ENCODE results near the gene USF1.
"Not testable (repeated sequence)": the region's sequence is repeated elsewhere in the genome, so short reads cannot be mapped to it uniquely, and the experiment has no call there.

USF1 gene

DNA sequence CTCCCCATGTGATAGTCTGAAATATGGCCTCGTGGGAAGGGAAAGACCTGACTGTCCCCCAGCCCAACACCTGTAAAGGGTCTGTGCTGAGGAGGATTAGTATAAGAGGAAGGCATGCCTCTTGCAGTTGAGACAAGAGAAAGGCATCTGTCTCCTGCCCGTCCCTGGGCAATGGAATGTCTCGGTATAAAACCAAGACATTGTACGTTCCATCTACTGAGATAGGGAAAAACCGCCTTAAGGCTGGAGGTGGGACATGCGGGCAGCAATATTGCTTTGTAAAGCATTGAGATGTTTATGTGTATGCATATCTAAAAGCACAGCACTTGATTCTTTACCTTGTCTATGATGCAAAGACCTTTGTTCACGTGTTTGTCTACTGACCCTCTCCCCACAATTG, 28.6 kb downstream of the USF1 start:
- DNase-seq = not testable (repeated sequence)

DNA sequence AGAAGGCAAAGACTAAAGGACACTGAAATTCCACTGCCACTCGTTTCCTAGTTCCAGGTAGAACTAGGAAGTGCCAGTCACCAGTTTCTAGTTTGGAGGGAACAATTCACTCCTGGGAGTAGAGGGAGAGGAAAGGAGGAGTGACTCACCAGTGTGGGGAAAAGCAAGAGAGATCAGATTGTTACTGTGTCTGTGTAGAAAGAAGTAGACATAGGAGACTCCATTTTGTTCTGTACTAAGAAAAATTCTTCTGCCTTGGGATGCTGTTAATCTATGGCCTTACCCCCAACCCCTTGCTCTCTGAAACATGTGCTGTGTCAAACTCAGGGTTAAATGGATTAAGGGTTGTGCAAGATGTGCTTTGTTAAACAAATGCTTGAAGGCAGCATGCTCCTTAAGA, 29.1 kb downstream of the USF1 start:
- not testable (repeated sequence) for DNase-seq

DNA sequence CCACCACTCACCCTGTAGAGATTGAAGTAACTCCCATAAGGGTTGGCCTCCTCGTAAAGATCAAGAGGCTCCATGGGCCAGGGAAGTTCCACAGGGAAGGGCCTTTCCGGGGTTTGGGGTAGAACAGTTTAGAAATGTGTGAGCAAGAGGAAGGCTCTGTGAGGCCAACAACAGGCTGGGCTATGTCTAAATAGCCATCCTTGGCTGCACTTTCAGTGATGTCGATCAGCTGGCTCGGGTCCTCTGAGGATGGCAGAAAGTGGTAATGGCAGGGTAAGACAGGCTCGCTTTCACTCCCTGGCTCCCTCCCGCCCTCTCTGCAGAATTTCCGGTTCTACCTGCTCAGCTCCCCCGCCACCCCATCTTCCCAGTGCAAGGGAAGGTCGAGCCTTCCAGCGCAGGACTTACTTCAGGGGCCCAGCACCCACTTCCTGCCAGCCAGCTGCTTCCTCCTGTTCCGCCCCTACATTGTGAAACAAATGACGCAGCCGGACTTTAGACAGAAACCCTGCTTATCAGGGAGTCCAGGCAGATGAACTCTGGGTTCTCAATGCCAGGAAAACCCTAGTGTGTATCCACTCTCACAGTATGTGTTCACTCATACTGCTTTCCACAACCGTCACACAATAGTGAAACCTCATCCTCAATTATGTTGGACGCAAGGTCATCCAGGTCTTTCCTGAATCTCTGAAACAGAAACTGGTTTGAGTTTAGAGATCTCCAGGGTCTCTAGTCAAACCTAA, 32.1 kb downstream of the USF1 start:
- DNase-seq = peak; percentile 9

DNA sequence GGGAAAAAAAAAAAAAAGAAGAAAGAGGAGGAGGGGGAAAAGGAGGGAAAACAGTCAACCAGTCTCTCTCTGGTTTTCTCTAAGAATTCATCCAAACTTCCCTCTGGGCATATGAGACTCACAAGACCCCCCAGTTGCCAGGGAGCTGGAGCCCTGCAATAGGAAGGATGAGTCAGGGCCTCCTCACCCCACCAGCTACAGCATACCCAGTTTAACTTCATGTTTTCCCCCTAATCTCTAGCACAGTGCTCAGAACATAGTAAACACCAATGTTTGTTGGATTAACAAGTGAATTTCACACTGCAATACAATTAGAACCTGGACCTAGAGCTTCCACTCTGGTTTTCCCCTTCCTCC, 32.7 kb downstream of the USF1 start:
- no peak for DNase-seq

DNA sequence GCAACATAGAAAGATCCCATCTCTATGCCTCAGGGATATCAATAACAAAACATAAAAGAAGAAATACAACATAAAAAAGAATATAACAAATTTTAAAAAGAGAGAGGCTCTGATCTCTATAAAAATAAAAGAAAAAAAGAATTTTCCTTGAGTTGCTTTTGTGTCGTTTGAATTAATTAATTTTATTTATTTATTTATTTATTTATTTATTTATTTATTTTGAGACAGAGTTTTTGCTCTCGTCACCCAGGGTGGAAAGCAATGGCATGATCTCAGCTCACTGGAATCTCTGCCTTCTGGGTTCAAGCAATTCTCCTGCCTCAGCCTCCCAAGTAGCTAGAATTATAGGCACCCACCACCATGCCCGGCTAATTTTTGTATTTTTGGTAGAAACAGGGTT, 33.4 kb downstream of the USF1 start:
- no peak for DNase-seq

DNA sequence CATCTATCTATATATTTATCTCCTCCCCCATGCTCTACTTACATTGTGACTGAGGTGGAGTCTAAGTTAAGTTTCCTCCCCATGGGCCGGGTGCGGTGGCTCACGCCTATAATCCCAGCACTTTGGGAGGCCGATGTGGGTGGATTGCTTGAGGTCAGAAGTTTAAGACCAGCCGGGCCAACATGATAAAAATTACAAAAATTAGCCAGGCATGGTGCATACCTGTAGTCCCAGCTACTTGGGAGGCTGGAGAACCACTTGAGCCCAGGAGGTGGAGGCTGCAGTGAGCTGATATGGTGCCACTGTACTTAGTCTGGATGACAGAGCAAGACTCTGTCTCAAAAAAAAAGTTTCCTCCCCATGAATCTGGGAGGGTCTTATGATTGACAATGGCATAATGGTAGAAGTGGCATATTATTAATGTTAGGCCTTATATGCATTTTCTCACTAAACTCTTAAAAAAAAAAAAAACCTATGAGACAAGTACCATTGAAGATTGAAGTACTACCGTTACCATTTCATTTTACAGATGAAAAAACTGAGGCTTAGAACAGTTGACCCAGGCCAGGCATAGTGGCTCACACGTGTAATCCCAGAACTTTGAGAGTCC, 36.1 kb downstream of the USF1 start:
- no peak for DNase-seq

DNA sequence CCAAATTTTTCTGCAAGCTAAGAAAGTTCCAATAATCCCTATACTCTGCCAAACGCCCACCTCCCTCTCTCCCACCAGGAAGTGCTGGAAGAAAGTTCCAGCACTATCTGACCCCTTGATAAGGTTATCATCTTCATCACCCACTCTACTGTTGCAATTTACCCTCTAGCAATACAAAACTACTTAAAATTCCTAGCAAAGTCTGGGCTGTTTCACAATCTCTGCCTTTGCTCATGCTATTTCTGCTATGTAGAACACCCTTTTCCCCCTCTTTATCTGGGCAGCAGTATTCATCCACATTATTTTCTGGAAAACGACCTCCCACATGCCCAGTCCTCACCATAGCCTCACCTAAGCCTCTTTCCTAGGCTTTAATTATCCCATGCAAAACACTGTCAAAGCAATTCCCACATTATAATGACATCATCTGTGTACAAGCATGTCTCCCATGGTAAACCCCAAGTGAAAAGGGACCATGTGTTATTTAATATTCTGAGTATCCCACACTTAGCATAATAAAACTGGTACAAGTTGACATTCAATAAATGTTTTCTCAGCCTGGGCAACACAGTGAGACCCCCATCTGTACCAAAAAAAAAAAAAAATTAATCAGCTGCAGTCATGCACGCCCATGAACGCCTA, 36.8 kb downstream of the USF1 start:
- DNase-seq = no peak

DNA sequence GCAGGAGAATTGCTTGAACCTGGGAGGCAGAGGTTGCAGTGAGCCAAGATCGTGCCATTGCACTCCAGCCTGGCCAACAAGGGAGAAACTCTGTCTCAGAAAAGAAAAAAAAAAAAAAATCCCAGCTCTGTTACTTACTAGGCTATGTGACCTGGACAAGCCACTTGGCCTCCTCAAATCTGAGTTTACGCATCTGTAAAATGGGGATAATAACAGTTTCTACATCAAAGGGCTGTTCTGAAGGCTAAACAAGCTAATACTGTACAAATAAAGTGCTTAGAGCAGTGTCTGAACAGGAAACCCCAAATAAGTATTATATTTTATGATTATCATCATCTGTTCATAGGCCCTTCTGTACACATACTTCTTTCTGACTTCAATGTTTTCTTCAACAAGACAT, 38.4 kb downstream of the USF1 start:
- DNase-seq = no peak

DNA sequence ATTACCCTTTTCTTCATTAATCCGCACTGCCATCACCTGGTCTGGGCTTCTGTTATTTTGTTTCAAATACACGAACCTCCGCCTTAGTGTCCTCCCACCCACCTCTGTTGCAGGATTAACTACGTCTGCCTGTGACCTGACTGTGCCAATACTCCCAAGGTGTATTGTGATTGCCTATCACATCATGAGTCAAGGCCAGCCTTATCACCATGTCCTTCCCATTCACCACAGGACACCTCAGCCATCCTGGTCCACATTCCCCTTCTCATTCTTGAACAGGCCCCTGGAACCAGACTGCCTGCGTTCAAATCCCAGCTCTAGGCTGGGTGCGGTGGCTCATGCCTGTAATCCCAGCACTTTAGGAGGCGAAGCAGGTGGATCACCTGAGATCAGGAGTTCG, 39.2 kb downstream of the USF1 start:
- no peak for DNase-seq

DNA sequence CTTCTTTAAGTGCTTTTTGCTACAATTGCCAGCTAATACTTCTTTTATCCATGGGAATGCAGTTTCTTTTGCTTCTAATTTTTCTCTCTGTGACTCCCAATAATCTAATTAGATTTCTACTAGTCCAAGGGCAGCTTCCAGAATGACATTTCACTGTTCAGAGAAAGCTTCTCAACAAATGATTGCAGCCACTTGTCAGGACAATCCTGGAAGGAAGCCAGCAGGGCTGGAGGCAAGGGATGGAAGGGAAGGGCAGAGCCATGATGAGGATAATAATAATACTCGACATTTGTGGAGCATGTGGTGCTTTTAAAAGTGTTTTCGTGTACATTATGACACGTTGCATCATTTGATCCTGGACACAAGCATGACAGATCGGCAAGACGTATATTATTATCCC, 44.3 kb downstream of the USF1 start:
- DNase-seq = no peak

DNA sequence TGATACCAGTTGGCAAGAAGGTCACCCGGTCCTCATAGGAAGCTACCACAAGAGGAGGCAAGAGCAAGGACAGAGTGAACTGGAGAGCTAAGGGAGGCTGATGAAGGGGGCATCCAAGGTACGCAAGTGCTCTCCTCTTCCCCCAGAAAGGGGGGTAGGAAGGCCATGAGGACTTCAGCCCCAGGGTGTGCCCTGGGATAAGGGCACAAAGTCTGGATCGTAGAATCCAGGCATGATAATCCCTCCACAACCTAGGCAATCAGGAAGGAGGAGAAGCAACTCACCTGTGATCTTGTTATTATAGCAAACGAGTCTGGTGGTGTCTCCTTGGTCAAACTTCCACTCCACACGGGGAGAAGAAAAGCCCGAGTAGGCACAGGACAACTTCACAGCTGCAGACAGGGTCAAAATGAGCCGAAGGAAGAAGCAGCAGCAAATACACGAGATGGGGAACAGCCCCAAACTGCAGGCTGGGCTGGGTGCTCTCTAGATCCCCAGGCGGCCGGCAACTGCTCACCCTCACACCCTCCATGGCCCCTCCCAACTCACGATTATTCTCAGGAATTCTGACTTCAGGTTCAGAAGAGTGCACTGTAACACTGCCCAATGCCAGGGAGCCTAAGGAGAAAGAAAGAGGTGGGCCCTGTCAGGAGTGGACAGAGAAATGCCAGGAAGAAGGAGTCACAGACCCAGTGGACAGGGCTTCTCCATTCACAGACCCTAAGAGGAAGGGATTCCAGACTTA, 44.9 kb downstream of the USF1 start:
- DNase-seq = no peak

DNA sequence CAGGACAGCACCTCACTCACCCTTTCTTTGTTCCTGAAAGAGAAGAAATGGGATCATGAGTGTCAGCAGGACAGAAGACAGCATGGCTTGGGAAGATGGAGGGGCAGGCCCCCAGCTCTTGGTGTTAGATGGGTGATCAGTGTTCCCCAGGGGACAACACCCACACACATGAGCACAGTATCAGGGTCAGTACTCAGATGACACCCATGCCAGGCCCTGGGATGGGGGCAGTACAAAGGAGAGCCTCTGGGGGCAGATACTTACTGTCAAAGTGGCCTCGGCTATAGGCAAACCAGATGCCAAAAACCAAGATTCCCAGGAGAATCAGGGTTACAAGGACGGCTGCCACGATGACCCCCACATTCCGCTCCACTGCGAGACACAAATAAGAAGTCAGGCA, 46.4 kb downstream of the USF1 start:
- DNase-seq = no peak

DNA sequence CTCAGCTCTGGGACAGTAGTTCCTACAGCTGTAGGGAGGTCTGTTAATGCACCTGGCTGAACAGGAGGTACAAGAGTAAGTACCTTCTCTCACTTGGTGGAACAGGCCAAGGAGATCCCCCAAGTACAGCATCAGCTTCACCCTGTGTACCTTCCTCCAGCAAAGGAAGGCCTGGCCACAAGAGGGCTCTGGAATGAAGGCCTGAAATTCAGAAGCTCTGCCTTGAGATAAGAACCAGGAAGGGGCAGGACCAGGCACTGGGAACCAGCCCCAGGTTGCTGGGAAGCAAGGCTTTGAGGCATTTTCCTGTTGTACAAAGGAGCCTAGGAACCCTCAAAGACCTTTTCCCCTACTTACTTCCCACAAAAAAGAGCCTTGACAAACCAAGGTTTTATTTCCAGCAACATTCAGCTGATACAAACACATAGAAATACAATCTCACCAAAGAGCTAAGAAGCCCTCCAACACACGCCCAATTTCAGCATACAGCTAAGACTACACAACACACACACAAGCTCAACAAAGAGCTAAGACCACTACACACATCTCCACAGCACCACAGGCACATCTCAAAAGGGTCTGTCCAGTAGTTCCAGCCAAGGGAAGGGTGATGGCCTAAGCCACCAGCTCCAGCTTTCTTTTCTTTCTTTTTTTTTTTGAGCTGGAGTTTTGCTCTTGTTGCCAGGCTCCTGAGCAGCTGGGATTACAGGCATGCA, 48.3 kb downstream of the USF1 start:
- no peak for DNase-seq

DNA sequence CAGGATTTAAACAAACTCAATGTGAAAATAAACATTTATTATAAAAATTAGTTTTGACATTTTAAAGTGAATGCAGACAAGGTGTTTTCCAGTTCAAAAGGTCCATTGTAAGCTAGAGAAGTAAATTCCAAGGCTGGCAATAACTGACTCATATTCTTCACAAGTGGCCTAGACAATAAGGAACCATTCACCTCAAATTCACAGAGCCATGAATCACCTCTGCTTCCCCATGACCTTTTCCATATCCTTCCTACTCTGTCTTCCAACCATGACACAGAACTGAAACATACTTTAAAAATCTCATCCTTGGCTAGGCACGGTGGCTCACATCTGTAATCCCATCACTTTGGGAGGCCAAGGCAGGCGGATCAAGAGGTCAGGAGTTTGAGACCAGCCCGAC, 49.6 kb downstream of the USF1 start:
- DNase-seq = no peak

DNA sequence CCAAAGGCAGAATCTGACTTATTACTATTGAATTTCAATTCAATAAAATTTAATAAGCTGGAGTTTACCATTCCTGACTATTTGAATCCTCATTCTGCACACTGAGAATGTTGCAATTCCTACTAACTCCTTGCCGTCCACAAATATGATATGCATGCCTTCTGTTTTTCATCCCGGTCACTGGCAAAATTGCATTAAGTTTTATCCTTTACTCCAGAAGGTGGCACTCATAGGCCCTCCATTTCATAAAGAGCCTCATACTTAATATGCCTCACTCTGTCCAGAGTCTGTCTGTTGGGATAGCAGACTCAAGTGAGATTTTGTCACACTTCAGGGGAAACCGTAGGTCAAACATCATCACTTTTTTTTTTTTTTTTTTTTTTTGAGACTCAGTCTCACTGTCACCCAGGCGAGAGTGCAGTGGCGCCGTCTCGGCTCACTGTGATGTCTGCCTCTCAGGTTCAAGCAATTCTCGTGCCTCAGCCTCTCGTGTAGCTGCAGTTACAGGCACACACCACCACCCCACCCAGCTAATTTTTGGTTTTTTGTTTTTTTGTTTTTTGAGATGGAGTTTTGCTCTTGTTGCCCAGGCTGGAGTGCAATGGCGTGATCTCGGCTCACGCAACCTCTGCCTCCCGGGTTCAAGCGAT, 52.1 kb downstream of the USF1 start:
- no peak for DNase-seq

DNA sequence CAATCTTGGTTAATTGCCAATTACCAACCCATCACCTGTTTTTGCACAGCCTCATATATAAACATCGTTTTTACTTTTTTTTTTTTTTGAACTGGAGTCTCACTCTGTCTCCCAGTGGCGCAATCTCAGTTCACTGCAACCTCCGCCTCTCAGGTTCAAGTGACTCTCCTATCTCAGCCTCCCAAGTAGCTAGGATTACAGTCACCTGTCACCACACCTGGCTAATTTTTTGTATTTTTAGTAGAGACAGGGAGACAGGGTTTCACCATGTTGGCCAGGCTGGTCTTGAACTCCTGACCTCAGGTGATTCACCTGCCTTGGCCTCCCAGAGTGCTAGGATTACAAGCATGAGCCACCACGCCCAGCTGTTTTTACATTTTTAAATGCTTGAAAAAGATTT, 53.7 kb downstream of the USF1 start:
- not testable (repeated sequence) for DNase-seq

Data from cortex of kidney (tissue), 1 donor.